Ishikawa (cell line): ENCODE measurements around the gene ARMCX4.

ENCODE experiments used
- CEBPB ChIP-seq: IDR thresholded peaks from 2 replicates; pipeline ENCODE4 v1.6.1; 2012
- CREB1 ChIP-seq: IDR thresholded peaks from 2 replicates; pipeline ENCODE4 v1.6.1; 2012; ENCODE audit warnings: low read depth
- EGR1 ChIP-seq: IDR thresholded peaks from 2 replicates; pipeline ENCODE4 v1.6.1; 2012
- EP300 ChIP-seq: IDR thresholded peaks from 2 replicates; pipeline ENCODE4 v1.6.1; 2012; ENCODE audit warnings: borderline replicate concordance
- RAD21 ChIP-seq: IDR thresholded peaks from 2 replicates; pipeline ENCODE4 v1.6.1; 2012; ENCODE audit warnings: low read depth
- TAF1 ChIP-seq: IDR thresholded peaks from 2 replicates; pipeline ENCODE4 v1.6.1; 2012; ENCODE audit warnings: low read depth, mild to moderate bottlenecking
- TEAD4 ChIP-seq: IDR thresholded peaks from 2 replicates; pipeline ENCODE4 v1.6.1; 2012
- YY1 ChIP-seq: IDR thresholded peaks from 2 replicates; pipeline ENCODE4 v1.6.1; 2012; ENCODE audit warnings: low read depth
- ZBTB7A ChIP-seq: IDR thresholded peaks from 2 replicates; pipeline ENCODE4 v1.6.1; 2012; ENCODE audit warnings: low read depth
- TF ChIP-seq, protein P1 (sequence below): IDR thresholded peaks from 2 replicates; pipeline ENCODE4 v1.6.1; 2012; ENCODE audit warnings: low read depth, mild to moderate bottlenecking
- TF ChIP-seq, protein P2 (sequence below): IDR thresholded peaks from 2 replicates; pipeline ENCODE4 v1.6.1; 2012
- TF ChIP-seq, protein P3 (sequence below): IDR thresholded peaks from 2 replicates; pipeline ENCODE4 v1.6.1; 2012

DNA sequence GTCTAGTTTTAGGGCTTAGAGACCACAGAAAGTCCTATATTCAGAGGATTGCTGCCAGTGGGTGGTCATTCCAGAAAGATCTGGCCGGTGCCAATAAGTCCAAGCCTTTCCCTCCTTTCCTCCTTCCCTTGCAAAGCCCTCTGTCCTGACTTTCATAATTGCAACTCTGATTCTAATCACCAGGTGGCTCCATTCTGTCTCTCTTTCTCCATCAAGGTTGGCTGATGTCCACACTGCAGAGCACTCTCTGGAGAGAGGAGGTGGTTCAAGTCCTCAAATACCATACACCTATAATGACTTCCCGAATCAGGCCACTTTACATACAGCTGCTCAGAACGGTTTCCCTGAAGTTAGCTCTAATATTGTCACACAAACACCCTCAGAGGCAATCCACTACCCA, 22.4 kb upstream of the ARMCX4 start:
- peak; percentile 32; the same call in 1 of the 2 replicates for TF ChIP-seq RAD21
- TF ChIP-seq CREB1 = no peak
- TF ChIP-seq, protein P1, sequence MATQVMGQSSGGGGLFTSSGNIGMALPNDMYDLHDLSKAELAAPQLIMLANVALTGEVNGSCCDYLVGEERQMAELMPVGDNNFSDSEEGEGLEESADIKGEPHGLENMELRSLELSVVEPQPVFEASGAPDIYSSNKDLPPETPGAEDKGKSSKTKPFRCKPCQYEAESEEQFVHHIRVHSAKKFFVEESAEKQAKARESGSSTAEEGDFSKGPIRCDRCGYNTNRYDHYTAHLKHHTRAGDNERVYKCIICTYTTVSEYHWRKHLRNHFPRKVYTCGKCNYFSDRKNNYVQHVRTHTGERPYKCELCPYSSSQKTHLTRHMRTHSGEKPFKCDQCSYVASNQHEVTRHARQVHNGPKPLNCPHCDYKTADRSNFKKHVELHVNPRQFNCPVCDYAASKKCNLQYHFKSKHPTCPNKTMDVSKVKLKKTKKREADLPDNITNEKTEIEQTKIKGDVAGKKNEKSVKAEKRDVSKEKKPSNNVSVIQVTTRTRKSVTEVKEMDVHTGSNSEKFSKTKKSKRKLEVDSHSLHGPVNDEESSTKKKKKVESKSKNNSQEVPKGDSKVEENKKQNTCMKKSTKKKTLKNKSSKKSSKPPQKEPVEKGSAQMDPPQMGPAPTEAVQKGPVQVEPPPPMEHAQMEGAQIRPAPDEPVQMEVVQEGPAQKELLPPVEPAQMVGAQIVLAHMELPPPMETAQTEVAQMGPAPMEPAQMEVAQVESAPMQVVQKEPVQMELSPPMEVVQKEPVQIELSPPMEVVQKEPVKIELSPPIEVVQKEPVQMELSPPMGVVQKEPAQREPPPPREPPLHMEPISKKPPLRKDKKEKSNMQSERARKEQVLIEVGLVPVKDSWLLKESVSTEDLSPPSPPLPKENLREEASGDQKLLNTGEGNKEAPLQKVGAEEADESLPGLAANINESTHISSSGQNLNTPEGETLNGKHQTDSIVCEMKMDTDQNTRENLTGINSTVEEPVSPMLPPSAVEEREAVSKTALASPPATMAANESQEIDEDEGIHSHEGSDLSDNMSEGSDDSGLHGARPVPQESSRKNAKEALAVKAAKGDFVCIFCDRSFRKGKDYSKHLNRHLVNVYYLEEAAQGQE = no peak
- TF ChIP-seq, protein P2, sequence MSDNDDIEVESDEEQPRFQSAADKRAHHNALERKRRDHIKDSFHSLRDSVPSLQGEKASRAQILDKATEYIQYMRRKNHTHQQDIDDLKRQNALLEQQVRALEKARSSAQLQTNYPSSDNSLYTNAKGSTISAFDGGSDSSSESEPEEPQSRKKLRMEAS = no peak
- no peak for TF ChIP-seq CEBPB
- no peak for TF ChIP-seq EP300
- TF ChIP-seq, protein P3, sequence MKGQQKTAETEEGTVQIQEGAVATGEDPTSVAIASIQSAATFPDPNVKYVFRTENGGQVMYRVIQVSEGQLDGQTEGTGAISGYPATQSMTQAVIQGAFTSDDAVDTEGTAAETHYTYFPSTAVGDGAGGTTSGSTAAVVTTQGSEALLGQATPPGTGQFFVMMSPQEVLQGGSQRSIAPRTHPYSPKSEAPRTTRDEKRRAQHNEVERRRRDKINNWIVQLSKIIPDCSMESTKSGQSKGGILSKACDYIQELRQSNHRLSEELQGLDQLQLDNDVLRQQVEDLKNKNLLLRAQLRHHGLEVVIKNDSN = no peak
- TF ChIP-seq TEAD4 = no peak
- no peak for TF ChIP-seq EGR1
- no peak for TF ChIP-seq ZBTB7A
- TF ChIP-seq YY1 = no peak
- no peak for TF ChIP-seq TAF1
